CD14-positive monocyte (primary cell): ENCODE data around the gene RGS3. TPM values are rescaled to one million over a fixed set of nuclear protein-coding genes. Genes with fewer than 3 reads are reported as not detected.
A peak's percentile ranks its signal among the peaks of the same experiment; 100 is the strongest.

Experiments used
- DNase-seq, 3 donors: peaks; one replicate each; pipeline ENCODE4 v3.0.0-alpha.2; 2011 to 2022
- H2AFZ ChIP-seq: 2 replicates; pipeline ENCODE4 v1.6.0; 2012; ENCODE audit warnings: mild to moderate bottlenecking, low read depth, low read length, inconsistent platforms; ENCODE audit not compliant: insufficient read depth, poor library complexity, severe bottlenecking
- H3K27ac ChIP-seq, 2 donors: 1 replicate in 1 of 2; 2 replicates in 1 of 2; pipeline ENCODE4 v1.5.1; 2012 to 2013; ENCODE audit warnings: low read length in 2 of 2, control low read depth in 1 of 2, inconsistent platforms in 1 of 2, low read depth in 1 of 2, mild to moderate bottlenecking in 1 of 2
- H3K27me3 ChIP-seq, 2 donors: one replicate each; pipeline versions ENCODE4 v1.6.0 to v1.6.1; 2011 to 2013; ENCODE audit warnings: low read length in 2 of 2; ENCODE audit not compliant: control insufficient read depth in 2 of 2, insufficient read depth in 2 of 2
- H3K36me3 ChIP-seq, 2 donors: replicated peaks in 1 of 2; 1 replicate in 1 of 2; 2 replicates in 1 of 2; pipeline versions ENCODE4 v1.5.1 to v1.6.1; 2012 to 2013; ENCODE audit warnings: low read length in 2 of 2, control low read depth in 1 of 2, inconsistent platforms in 1 of 2, mild to moderate bottlenecking in 1 of 2; ENCODE audit not compliant: insufficient read depth in 2 of 2, control insufficient read depth in 1 of 2
- H3K4me1 ChIP-seq, 2 donors: 1 replicate in 1 of 2; 2 replicates in 1 of 2; pipeline versions ENCODE4 v1.5.1 to v1.6.1; 2012 to 2013; ENCODE audit warnings: low read length in 2 of 2, control low read depth in 1 of 2, inconsistent platforms in 1 of 2, mild to moderate bottlenecking in 1 of 2, moderate library complexity in 1 of 2; ENCODE audit not compliant: insufficient read depth in 2 of 2, control insufficient read depth in 1 of 2
- H3K4me2 ChIP-seq: replicated peaks from 2 replicates; pipeline ENCODE3; 2012; ENCODE audit warnings: low read length, moderate library complexity, mild to moderate bottlenecking; ENCODE audit not compliant: poor library complexity, severe bottlenecking; ENCODE audit errors: extremely low read depth
- H3K4me3 ChIP-seq, 3 experiments: fragments of 200-600 bp in 1 of 3; sonication (generic) in 1 of 3; replicated peaks in 1 of 3; 1 replicate in 2 of 3; 2 replicates in 1 of 3; pipeline ENCODE4 v1.5.1; 2011 to 2013; ENCODE audit warnings: low read length in 3 of 3, mild to moderate bottlenecking in 3 of 3, control low read depth in 2 of 3, low read depth in 2 of 3, inconsistent platforms in 1 of 3, moderate library complexity in 1 of 3
- H3K79me2 ChIP-seq: 2 replicates; pipeline ENCODE4 v1.6.0; 2012; ENCODE audit warnings: mild to moderate bottlenecking, control low read depth, inconsistent platforms, low read length, moderate library complexity; ENCODE audit not compliant: insufficient read depth
- H3K9ac ChIP-seq: 2 replicates; pipeline ENCODE4 v1.6.0; 2017; ENCODE audit warnings: low read length, mild to moderate bottlenecking; ENCODE audit not compliant: insufficient read depth, poor library complexity, severe bottlenecking
- H3K9me3 ChIP-seq, 2 donors: replicated peaks in 1 of 2; 1 replicate in 1 of 2; 2 replicates in 1 of 2; pipeline versions ENCODE4 v1.5.1 to v1.6.1; 2012 to 2013; ENCODE audit warnings: low read length in 2 of 2, control low read depth in 1 of 2; ENCODE audit not compliant: control insufficient read depth in 1 of 2, insufficient read depth in 1 of 2
- H4K20me1 ChIP-seq: 2 replicates; pipeline ENCODE4 v1.6.0; 2012; ENCODE audit warnings: mild to moderate bottlenecking, low read length, control low read depth, moderate library complexity; ENCODE audit not compliant: insufficient read depth
- H3K27ac Mint-ChIP-seq, 7 donors: one replicate each; pipeline ENCODE4 v1.8.0; 2020; ENCODE audit warnings: mild to moderate bottlenecking in 7 of 7, mixed read lengths in 7 of 7, moderate library complexity in 6 of 7, inconsistent platforms in 2 of 7
- H3K27me3 Mint-ChIP-seq, 3 donors: one replicate each; pipeline ENCODE4 v1.8.0; 2021 to 2022; ENCODE audit warnings: low read depth in 3 of 3, mild to moderate bottlenecking in 3 of 3, mixed read lengths in 3 of 3, moderate library complexity in 3 of 3, inconsistent platforms in 1 of 3
- H3K36me3 Mint-ChIP-seq, 2 donors: one replicate each; pipeline ENCODE4 v1.8.0; 2020; ENCODE audit warnings: mixed read lengths in 2 of 2, inconsistent platforms in 1 of 2, mild to moderate bottlenecking in 1 of 2
- H3K4me1 Mint-ChIP-seq: one replicate; pipeline ENCODE4 v1.8.0; 2020; ENCODE audit warnings: mild to moderate bottlenecking, mixed read lengths
- H3K4me3 Mint-ChIP-seq, 2 donors: one replicate each; pipeline ENCODE4 v1.8.0; 2020; ENCODE audit warnings: mild to moderate bottlenecking in 2 of 2, mixed read lengths in 2 of 2, moderate library complexity in 1 of 2
- H3K9me3 Mint-ChIP-seq, 7 donors: one replicate each; pipeline ENCODE4 v1.8.0; 2020 to 2022; ENCODE audit warnings: mixed read lengths in 7 of 7, mild to moderate bottlenecking in 6 of 7, moderate library complexity in 6 of 7, inconsistent platforms in 2 of 7
- CTCF ChIP-seq: fragments of 200-600 bp; IDR thresholded peaks from one replicate; pipeline ENCODE4 v1.8.0; 2022; ENCODE audit warnings: antibody characterized with exemption, mild to moderate bottlenecking
- WGBS: methylation state at CpG from one replicate; pipeline ENCODE4 v1.1.5; 2013; ENCODE audit warnings: missing lambda C conversion rate; ENCODE audit not compliant: insufficient coverage; 5-methylcytosine and 5-hydroxymethylcytosine counted together
- intact Hi-C, 2 donors: fragments of 100-400 bp; cut with micrococcal nuclease; formaldehyde crosslinking; loops; one replicate each; pipeline versions ENCODE4 v1.15.0 to v1.15.1; 2023
- polyA plus RNA-seq, 3 donors: library from polyadenylated mRNA; depleted of rRNA in 1 of 3; unstranded in 2 of 3; stranded (reverse) in 1 of 3; fragments of 300-500 nt in 2 of 3; fragments of >200 nt in 1 of 3; fragmentation: Illumina TruSeq in 2 of 3; gene quantifications; 1 replicate in 2 of 3; 2 replicates in 1 of 3; pipeline ENCODE4 v1.2.3, GENCODE V29; 2012 to 2021

The RGS3 gene
- polyA plus RNA-seq, 3 donors, result 9.1 to 16.2 (median 15.8) TPM

GRCh38 chr9:113580954-113581311, 117.4 kb downstream of the RGS3 start:
- peak overlapping the region; percentile 89 to 94 for H3K27ac ChIP-seq
- no peak for DNase-seq
- no peak overlapping the region for H2AFZ ChIP-seq
- intact Hi-C loops, result loop anchor here (5.0 to 10.0 kb wide), 4 partner anchors 56 to 309 kb away; partner anchors contain the start of genes C9orf43 (in 2 of the 2) and POLE3 (in 2 of the 2)
- peaks cover 32 to 38% of the 10 kb centered on the region in 2 donors for H3K36me3 ChIP-seq
- H3K27me3 ChIP-seq, result no peaks in the 10 kb centered on the region
- H3K36me3 Mint-ChIP-seq, result peaks cover 36 to 39% of the 10 kb centered on the region in 2 donors
- no peaks in the 10 kb centered on the region for H3K9me3 Mint-ChIP-seq
- peak overlapping the region; percentile 93 for H3K4me2 ChIP-seq
- peaks cover 85 to 88% of the 10 kb centered on the region in 2 donors for H3K4me1 ChIP-seq
- peaks cover 54% of the 10 kb centered on the region for H3K79me2 ChIP-seq
- H3K9me3 ChIP-seq, result no peaks in the 10 kb centered on the region
- H3K4me3 ChIP-seq, result peak overlapping the region; percentile 43 to 81 (median 63)
- peak overlapping the region; percentile 67 for H3K9ac ChIP-seq
- peaks cover 0 to 2% (median 0%) of the 10 kb centered on the region in 3 donors for H3K27me3 Mint-ChIP-seq
- peak overlapping the region; percentile 94 to 99 (median 97) for H3K27ac Mint-ChIP-seq
- peaks cover 87% of the 10 kb centered on the region for H3K4me1 Mint-ChIP-seq
- H3K4me3 Mint-ChIP-seq, result peak overlapping the region; percentile 71 to 92
- 0% methylated on average over 1 of the region's 4 CpGs for WGBS
- TF ChIP-seq CTCF, result no peak
- H4K20me1 ChIP-seq, result peaks cover 43% of the 10 kb centered on the region

GRCh38 chr9:113581865-113582697, 118.6 kb downstream of the RGS3 start:
- peak overlapping the region; percentile 67 for H3K9ac ChIP-seq
- Mint-ChIP-seq H3K27me3 (peaks cover 0 to 2% (median 0%) of the 10 kb centered on the region in 3 donors), H3K9me3 (no peaks in the 10 kb centered on the region), H3K4me1 (peaks cover 93% of the 10 kb centered on the region), H3K27ac (peak overlapping the region; percentile 94 to 99 (median 97)), H3K4me3 (peak overlapping the region; percentile 71 to 92), H3K36me3 (peaks cover 44 to 51% of the 10 kb centered on the region in 2 donors)
- H3K4me3 ChIP-seq, result peak overlapping the region; percentile 43 to 81 (median 63)
- peak overlapping the region; percentile 64 for H2AFZ ChIP-seq
- DNase-seq, result peak; percentile 84 to 85 (median 85)
- H3K27ac ChIP-seq, result peak overlapping the region; percentile 89 to 94
- H3K27me3 ChIP-seq, result no peaks in the 10 kb centered on the region
- peak; percentile 64 for TF ChIP-seq CTCF
- intact Hi-C loops, result loop anchor here (5.0 to 10.0 kb wide), 4 partner anchors 57 to 310 kb away; partner anchors contain the start of genes C9orf43 (in 2 of the 2) and POLE3 (in 2 of the 2)
- peaks cover 39 to 49% of the 10 kb centered on the region in 2 donors for H3K36me3 ChIP-seq
- 36% methylated on average over 13 of the region's 17 CpGs for whole genome bisulfite sequencing
- peaks cover 54% of the 10 kb centered on the region for H4K20me1 ChIP-seq
- no peaks in the 10 kb centered on the region for H3K9me3 ChIP-seq
- peak overlapping the region; percentile 93 for H3K4me2 ChIP-seq
- H3K4me1 ChIP-seq, result peaks cover 94 to 99% of the 10 kb centered on the region in 2 donors
- H3K79me2 ChIP-seq, result peaks cover 65% of the 10 kb centered on the region
